VCaP (cell line): Measurements from ENCODE around the gene ADGRA1.
"Not testable (repeated sequence)": the region's sequence is repeated elsewhere in the genome, so short reads cannot be mapped to it uniquely, and the experiment has no call there.

Experiments used
- H3K27ac ChIP-seq: fragments of 450-650 bp; 2 replicates; pipeline ENCODE4 v1.5.1; 2017
- TF ChIP-seq, protein P1 (sequence below): fragments of 450-650 bp; conservative IDR thresholded peaks from 2 replicates; pipeline ENCODE4 v1.5.1; 2017; ENCODE audit warnings: mild to moderate bottlenecking, moderate library complexity

Gene ADGRA1

DNA sequence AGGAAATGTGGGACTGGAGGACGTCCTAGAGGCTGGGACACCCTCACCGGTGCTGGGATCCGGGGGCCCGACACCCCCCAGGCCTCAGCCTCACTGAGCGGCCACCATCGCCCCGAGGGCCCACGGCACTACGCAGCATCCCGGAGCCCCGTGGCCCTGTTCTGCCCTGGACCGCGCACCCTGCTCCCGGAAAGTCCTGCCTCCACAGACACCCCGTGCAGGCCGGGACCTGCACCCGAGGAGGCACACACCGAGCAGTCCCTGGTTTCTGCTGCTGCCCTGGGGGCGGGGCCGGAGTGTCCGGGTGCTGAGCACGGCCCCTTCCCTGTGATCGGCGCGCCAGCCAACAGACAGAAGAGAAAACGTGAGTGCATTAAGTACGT, 54.2 kb downstream of the ADGRA1 start:
- H3K27ac ChIP-seq = no peak overlapping the region
- TF ChIP-seq, protein P1, sequence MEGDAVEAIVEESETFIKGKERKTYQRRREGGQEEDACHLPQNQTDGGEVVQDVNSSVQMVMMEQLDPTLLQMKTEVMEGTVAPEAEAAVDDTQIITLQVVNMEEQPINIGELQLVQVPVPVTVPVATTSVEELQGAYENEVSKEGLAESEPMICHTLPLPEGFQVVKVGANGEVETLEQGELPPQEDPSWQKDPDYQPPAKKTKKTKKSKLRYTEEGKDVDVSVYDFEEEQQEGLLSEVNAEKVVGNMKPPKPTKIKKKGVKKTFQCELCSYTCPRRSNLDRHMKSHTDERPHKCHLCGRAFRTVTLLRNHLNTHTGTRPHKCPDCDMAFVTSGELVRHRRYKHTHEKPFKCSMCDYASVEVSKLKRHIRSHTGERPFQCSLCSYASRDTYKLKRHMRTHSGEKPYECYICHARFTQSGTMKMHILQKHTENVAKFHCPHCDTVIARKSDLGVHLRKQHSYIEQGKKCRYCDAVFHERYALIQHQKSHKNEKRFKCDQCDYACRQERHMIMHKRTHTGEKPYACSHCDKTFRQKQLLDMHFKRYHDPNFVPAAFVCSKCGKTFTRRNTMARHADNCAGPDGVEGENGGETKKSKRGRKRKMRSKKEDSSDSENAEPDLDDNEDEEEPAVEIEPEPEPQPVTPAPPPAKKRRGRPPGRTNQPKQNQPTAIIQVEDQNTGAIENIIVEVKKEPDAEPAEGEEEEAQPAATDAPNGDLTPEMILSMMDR = no peak

DNA sequence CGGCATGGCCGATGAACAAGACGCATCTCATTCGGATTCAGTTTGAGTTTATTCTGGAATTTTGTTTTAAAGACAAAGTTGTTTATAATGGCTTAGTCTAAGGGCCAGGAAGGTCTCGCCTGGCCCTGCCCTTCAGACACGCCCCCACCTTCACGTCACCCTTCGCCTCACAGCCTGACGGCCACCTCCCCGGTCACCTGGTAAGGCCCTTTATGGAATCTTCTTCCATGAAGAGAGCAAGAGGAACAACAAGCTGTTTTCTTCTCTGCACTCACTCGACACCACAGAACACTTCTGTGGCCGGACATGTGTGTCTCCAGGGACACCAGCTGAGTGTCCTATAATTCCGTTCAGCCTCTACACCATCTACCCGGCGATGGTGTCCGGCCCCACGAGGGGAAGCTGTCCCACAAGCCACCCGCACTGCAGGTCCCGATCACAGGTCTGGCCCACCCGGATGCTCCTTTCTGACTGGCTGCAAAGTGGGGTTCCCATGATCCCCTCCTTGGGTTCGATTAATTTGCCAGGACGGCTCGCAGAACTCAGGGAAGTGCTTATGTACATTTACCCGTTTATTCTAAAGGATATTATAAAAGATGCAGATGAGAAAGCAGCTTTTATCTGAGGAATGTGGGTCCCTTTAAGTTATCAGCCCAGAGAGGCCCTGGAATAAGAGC, 54.9 kb downstream of the ADGRA1 start:
- TF ChIP-seq, protein P1 = no peak

DNA sequence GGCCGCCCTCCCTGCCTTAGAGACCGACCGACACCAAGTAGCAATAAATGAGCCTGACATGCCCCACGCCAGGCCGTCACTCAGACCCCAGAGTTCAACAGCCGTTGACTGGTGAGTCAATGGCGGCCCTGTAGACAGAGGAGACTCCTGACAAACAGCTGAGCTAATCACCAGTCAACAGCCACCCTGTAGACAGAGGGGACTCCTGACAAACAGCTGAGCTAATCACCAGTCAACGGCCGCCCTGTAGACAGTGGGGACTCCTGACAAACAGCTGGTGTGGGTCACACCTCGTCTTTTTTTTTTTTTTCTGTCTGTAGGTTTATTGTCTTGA, 55.4 kb downstream of the ADGRA1 start:
- H3K27ac ChIP-seq = no peak overlapping the region
- TF ChIP-seq, protein P1 = no peak

More for the DNA sequence above, 54.9 kb downstream of the ADGRA1 start:
- no peak overlapping the region for H3K27ac ChIP-seq

- TF ChIP-seq, protein P1 = no peak
Observed at GRCh38 chr10:133143546-133143945, 55.8 kb downstream of the ADGRA1 start.

GRCh38 chr10:133144771-133145170, 57.0 kb downstream of the ADGRA1 start:
- TF ChIP-seq, protein P1 = no peak
- no peak overlapping the region for H3K27ac ChIP-seq

More at GRCh38 chr10:133143546-133143945, 55.8 kb downstream of the ADGRA1 start:
- no peak overlapping the region for H3K27ac ChIP-seq

- TF ChIP-seq, protein P1 = no peak
Observed at GRCh38 chr10:133150226-133150625, 62.5 kb downstream of the ADGRA1 start.

GRCh38 chr10:133150656-133151055, 62.9 kb downstream of the ADGRA1 start:
- TF ChIP-seq, protein P1 = no peak
- no peak overlapping the region for H3K27ac ChIP-seq

More at GRCh38 chr10:133150226-133150625, 62.5 kb downstream of the ADGRA1 start:
- no peak overlapping the region for H3K27ac ChIP-seq

DNA sequence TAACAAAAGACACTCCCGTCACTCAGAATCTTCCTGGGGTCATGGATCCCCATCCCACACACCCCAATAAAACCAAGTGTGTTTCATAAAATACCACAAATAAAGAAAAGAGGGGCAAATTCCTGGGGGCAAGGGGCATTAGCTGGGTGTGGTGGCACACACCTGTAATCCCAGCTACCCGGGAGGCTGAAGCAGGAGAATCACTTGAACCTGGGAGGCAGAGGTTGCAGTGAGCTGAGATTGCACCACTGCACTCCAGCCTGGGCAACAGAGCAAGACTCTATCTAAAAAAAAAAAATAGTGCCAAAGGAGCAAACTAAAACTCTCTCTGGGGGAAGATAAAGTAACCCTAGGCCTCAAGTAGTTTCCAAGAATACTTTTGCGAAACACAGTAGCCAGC, 63.3 kb downstream of the ADGRA1 start:
- H3K27ac ChIP-seq = not testable (repeated sequence)
